ENCODE results near the gene ZNHIT1. TPM values are rescaled to one million over a fixed set of nuclear protein-coding genes. Genes with fewer than 3 reads are reported as not detected.

ZNHIT1 gene
- total RNA-seq, 1 experiment from 2014 or later, result 106 TPM

DNA sequence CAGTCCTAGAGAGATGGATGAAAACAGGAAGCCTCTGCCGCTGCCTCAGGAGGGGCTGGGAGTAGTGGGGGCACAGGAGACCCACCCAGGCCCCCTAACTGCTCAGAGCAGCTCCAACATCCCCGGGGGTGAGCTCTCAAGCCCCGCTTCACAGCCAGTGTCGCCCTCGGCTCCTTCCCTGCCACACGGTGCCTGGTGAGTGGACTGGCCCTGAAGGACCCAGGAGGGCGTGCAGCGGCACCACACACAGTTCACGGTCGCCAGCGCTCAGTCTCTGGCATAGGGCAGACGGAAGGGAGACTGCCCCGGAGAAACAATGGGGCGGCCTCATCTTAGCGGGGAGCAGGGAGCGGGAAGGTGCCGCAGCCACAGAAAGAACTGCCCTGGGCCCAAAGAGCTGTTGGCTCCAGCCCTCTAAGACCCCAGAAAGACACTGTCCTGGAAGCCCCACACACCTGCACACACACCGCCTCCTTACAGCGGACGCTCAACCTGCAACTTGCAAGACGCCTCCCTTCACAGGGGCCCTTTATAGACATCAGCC, 18.4 kb downstream of the ZNHIT1 start:
- DNase-seq (ENCODE audit: low read depth), result no peak

DNA sequence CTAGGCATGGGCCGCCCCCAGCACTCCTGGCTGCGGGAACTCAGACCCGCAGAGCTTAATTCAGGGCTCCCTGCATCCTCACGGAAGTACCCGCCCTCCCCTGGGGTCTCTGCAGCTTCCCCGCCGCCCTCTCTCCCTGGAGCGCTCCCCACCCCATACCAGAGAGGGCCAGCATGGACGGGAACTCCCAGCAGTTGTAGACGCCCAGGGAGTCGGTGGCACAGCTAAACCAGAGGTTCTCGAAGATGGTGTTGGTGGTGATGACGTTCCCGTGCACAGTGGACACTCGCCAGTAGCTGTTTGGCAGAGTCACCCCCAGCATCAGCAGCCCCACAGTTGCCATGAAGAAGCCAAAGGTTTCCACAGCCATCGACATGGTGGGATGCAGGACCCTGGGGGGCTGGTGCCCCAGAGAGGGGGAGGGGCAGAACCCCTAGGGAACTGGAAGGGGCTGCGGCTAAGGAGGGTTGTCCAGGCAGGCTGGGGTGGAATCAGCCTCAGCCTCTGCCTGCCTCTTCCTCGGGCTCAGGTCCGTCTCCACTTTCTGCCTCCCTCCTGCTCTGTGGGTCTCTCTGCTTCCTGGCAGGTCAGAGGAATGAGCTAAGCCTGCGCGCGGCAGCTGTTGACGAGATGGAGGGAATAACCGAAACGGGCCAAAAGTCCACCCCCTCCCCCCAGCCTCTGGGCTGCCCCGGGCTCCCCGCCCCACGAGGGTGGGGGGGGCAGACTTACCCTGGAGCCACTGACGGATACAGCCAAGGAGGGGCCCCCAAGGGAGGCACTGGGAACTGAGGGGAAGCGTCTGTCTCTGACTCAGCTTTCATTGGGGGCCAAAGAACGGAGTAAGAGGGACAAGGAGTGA, 19.5 kb downstream of the ZNHIT1 start, which contains the start of gene CLDN15:
TSS of gene CLDN15 (minus strand) at position 597 of the 862 bp plus-strand sequence. CDS start at position 376, 221 bp downstream.
- in situ Hi-C loops (cut with HindIII; ENCODE audit: low pct_unique_long_range_greater_than_20kb, low sequenced_read_pairs), result no loop called here
- no peak for DNase-seq (ENCODE audit: low read depth)

More for the DNA sequence above, 18.4 kb downstream of the ZNHIT1 start:
- in situ Hi-C loops (cut with HindIII; ENCODE audit: low pct_unique_long_range_greater_than_20kb, low sequenced_read_pairs), result no loop called here

DNA sequence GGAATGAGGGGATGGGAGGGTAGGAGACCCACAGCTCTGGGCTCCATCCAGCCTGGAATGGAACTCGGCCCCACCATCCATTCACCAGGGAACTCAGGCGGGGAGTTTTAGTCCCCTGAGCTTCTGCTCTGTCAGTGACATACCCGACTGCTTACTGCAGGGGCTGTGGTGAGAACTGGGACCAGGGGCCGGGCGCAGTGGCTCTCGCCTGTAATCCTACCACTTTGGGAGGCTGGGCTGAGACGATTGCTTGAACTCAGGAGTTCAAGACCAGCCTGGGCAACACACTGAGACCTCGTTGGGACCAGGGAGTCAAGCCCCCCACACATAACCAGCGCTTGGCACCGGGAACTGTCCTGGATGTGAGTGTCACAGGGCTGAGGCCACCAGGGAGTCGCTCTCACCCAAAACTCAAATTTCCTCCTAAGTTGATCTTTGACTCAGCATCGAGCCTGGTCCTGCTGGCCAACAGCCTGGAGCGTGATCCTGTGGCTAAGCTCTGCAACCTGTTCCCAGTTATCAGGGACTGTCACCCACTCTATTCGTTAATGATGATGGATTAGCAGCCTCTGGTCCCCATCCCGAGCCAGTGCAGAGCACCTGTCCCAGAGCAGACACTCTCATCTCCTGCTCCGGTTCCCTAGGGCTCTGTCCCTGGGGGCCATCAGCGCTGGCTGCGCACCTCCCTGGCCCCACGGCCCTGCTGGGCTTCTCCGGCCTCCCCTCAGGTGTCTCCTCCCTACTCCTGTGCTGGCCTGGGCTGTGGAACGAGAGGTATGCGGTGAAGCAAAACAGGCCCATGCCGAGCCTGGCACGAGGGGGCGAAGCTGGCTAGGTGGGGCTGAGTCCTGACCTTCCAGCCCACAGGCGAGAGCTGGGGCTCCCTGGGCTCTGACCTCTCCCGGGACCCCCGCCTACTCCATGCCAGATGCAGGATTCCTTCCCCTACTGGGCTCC, 20.5 kb downstream of the ZNHIT1 start:
- no peak for DNase-seq (ENCODE audit: low read depth)
- in situ Hi-C loops (cut with HindIII; ENCODE audit: low pct_unique_long_range_greater_than_20kb, low sequenced_read_pairs), result no loop called here

DNA sequence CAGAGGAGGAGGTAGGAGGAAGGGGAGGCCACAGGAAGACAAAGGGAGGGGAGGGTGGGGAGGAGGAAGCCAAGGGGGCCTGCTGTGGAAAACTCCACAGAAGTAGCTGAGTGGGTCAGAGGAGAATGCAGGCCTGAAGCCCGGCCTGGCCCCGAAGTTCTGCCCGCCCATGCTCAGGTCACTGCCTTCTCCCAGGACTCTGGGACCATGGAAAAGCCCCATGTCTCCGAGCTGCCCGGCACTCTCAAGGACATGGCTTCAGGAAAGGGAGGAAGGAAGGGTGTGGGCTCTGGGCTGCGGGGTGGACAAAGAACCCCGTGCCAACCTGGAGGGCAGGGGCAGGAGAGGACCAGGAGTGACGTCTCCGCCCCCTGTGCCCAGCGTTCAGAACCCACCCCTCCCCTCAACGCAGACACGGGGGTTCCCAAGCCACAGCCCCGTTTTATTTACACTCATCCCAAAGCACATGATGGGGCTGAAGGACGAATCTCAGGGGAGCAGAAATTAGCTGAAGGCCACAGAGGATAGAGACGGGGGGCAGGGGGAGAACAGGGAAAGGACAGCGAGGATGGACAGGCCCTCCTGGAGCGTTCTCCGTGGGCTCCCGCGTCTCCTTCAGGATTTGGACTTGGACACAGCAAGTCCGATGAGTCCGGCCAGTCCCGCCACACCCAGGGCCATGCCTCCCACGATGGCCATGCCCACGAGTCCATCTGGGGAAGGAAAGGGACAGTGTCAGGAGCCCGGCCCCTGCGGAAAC, 21.4 kb downstream of the ZNHIT1 start:
- in situ Hi-C loops (cut with HindIII; ENCODE audit: low pct_unique_long_range_greater_than_20kb, low sequenced_read_pairs), result no loop called here
- no peak for DNase-seq (ENCODE audit: low read depth)

DNA sequence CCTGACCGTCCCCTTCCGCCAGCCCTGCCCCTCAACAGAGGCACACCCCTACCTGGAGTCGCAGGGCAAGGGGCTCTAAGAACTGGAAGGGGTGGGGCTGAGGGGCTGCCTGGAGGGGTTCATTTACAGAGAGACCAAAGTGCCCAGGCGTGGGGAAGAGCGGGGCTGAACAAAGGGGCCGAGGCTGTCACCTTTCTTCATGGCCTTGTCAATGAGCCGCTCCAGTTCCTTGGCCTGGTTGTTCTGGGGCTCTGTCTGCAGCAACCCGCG, 21.9 kb downstream of the ZNHIT1 start:
- in situ Hi-C loops (cut with HindIII; ENCODE audit: low pct_unique_long_range_greater_than_20kb, low sequenced_read_pairs), result no loop called here
- no peak for DNase-seq (ENCODE audit: low read depth)

DNA sequence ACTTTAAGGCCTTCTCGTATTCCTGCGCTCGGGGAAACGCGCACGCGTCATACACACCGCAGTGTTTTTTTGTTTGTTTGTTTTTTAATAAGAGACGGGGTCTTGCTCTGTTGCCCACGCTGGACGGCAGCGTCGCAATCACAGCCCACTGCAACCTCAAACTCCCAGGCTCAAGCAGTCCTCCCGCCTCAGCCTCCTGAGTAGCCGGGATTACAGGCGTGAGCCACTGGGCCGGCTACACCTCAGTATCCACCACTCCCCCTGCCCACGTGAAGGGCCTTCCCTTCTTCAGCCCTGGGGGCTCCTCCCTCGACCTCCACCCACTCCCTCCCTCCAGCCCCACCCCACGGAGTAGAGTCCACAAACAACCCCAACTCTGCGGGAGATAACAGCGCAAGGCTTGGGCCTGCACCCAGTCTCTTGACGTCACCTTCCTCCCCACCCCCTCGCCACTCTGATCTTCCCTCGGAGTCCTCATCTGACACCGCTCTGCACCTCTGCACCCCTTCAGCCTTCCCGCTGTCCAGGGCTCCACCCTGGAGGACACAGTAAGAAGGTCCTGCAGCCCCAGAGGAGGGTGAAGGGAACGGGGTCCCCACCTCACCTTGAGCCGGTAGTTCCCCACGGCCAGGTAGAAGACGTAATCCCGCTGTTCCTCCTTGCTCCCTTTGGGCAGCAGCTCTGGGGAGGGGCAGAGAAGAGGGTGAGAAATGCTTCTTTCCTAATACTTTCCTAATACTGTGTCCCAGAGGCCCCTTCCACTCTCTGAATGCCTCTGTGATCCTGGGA, 22.5 kb downstream of the ZNHIT1 start:
- DNase-seq (ENCODE audit: low read depth), result no peak
- in situ Hi-C loops (cut with HindIII; ENCODE audit: low pct_unique_long_range_greater_than_20kb, low sequenced_read_pairs), result no loop called here

DNA sequence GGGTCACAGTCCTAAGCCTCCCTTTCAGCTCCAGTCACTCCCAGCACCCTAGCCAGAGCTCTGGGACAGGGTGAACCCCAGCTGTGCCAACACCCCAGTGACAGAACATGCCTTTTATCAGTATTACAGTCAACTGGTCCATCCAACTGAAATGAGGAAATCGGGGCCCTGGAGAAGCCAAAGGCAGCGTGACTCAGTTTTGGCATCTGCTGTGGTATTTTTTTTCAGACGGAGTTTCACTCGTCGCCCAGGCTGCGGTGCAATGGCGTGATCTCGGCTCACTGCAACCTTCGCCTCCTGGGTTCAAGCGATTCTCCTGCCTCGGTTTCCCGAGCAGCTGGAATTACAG, 23.0 kb downstream of the ZNHIT1 start:
- in situ Hi-C loops (cut with HindIII; ENCODE audit: low pct_unique_long_range_greater_than_20kb, low sequenced_read_pairs), result no loop called here
- no peak for DNase-seq (ENCODE audit: low read depth)

DNA sequence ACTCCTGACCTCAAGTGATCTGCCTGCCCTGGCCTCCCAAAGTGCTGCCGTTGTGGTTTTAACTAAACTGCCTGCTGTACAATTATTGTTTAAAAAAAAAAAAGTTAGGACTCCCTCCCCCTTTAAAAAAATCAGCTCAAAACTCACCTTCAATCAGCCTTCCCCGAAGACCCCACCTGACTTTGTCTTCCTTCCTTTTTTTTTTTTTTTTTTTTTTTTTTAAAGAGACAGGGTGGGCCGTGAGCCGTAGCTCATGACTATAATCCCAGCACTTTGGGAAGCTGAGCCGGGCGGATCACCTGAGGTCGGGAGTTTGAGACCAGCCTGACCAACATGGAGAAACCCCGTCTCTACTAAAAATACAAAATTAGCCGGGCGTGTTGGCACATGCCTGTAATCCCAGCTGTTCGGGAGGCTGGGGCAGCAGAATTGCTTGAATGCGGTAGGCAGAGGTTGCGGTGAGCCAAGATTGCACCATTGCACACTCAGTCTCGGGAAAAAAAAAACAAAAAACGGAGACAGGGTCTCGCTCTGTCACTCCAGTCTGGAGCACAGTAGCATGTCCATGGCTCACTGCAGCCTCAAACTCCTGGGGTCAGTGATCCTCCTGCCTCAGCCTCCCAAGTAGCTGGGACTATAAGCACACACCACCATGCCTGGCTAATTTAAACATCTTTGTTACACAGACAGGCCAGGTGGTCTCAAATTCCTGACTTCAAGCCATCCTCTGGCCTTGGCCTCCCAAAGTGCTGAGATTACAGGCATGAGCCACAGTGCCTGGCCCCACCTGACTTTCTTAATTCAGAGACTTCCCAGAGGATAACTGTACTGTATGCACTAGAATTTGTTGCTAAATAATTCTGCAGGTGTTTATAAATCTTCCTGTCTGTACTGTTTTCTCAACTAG, 23.7 kb downstream of the ZNHIT1 start:
- no peak for DNase-seq (ENCODE audit: low read depth)
- in situ Hi-C loops (cut with HindIII; ENCODE audit: low pct_unique_long_range_greater_than_20kb, low sequenced_read_pairs), result no loop called here

DNA sequence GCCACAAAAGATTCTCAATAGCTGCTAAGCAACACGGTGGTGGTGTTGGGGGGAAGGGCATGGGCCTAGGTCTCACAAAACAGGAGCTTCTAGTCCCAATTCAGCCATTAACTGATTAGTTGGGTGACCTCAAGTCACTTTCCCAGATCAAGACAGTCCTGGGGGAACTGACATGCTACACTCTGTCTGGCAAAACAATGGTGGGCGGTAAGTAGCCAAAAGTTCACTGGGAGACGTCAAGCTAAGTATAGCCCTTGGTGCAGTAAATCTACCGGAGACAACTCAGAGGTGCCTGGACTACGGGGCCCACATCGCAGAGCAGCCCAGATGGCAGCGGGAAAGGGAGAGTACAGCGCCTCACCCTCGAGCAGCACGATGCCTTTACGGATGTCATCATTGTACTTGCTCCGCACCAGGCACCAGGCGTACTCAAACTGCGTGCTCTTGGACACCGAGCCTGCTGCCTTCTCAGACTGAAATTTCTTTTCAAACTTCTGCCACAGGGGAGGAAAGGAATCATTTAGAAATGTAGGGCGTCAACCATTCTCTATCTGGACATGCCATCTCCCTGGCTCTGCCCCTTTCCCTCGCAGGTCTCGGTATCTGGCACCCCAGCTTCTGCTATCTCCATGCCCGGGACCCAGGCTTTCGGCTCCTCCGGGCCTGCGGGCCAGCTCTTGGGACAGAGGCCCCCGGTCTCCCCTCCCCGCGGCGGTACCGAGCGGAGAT, 25.8 kb downstream of the ZNHIT1 start:
- no peak for DNase-seq (ENCODE audit: low read depth)
- in situ Hi-C loops (cut with HindIII; ENCODE audit: low pct_unique_long_range_greater_than_20kb, low sequenced_read_pairs), result no loop called here

DNA sequence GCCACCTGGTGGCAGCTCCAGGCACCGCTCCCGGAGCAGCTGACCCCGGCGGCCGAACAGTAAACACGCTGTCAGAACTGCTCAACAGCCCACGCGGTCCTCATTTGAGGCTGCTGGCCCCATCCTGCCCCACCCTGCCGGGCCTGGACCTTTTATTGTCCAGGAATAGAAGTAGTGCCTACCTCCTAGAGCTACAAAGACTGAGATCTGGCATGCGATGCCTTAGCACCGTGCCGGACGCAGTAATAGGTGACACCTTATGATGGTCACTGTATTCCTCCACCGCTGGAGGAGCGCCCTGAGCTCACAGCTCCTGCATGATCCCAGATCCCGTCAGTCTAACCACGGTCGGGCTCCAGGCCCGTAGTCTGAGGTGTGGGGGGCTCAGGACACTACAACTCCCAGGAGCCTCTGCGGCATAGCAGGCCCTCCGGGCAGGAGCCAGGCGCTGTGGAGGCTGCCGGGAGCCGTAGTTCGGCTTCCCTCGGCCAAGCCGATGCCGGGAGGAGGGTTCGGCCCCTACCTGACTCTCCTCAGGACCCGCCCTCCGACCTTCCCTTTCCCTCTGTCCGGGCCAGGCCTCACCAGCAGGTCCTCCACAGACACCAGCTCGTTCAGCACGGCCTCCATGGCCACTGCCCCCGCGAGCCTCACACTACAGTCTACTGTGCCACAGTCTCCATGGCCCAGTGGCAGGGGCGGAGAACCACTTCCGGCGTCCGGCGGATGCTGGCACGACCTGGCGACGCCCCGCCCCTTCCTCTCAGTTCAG, 26.6 kb downstream of the ZNHIT1 start, which contains the start of gene FIS1:
TSS of gene FIS1 (minus strand) at position 707 of the 772 bp plus-strand sequence. CDS start at position 630, 77 bp downstream.
- in situ Hi-C loops (cut with HindIII; ENCODE audit: low pct_unique_long_range_greater_than_20kb, low sequenced_read_pairs), result no loop called here
- peak; percentile 92 for DNase-seq (ENCODE audit: low read depth)

DNA sequence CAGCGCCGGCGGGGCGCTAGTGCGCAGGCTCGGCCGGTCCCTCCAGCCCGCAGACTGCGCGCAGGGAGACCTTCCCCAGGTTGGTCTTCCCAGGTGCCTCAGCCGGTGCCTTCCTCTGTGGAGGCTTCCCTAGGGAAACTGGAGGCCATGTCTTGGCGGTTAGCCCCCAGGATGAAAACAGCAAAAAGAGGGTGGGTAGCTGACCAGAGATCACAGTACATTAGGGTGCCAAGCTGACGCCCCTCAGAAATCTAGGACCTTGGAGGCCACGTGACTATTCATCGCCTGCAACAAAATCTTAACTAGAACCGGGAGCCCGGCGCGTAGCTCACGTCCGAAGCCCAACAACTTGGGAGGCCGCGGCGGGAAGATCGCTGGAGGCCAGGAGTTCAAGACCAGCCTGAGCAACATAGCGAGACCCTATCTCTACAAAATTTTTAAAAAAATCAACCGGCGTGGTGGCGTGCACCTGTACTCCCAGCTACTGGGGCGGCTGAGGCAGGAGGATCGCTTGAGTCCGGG, 27.2 kb downstream of the ZNHIT1 start:
- in situ Hi-C loops (cut with HindIII; ENCODE audit: low pct_unique_long_range_greater_than_20kb, low sequenced_read_pairs), result no loop called here
- no peak for DNase-seq (ENCODE audit: low read depth)

DNA sequence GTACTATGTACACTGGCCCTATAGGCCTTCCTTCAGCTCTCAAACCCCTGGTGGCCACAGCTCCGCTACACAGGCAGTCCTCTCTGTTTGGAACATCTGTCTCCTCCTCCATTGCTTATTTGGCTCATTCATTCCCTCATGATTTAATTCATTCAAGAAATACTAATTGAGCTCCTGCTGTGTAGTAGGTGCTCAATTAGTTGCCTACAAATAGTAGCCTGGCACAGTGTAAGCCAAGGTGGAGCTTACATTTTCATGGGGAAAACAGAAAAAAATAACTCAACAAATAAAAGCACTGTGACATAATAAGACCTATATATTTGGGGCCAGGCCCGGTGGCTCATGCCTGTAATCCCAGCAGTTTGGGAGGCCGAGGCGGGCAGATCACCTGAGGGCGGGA, 30.3 kb downstream of the ZNHIT1 start:
- DNase-seq (ENCODE audit: low read depth), result no peak
- in situ Hi-C loops (cut with HindIII; ENCODE audit: low pct_unique_long_range_greater_than_20kb, low sequenced_read_pairs), result no loop called here

DNA sequence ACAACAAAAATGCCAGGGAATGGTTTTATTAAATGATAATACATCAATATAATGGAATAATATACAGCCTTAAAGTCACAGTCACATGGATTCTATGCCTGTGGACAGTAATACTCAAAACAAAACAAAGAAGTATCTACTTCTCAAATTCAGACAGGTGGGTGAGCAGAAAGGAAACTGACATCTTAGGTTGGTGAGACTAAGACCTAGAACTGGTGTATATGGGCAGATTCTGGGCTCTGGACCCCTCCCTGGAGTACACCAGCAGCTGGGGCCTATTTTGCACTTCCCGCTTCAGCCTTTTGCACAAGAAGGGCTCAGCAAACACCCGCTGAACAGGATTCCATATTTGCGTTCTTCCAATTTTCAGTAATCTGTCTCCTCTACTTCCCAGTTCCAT, 32.4 kb downstream of the ZNHIT1 start:
- in situ Hi-C loops (cut with HindIII; ENCODE audit: low pct_unique_long_range_greater_than_20kb, low sequenced_read_pairs), result no loop called here
- no peak for DNase-seq (ENCODE audit: low read depth)

DNA sequence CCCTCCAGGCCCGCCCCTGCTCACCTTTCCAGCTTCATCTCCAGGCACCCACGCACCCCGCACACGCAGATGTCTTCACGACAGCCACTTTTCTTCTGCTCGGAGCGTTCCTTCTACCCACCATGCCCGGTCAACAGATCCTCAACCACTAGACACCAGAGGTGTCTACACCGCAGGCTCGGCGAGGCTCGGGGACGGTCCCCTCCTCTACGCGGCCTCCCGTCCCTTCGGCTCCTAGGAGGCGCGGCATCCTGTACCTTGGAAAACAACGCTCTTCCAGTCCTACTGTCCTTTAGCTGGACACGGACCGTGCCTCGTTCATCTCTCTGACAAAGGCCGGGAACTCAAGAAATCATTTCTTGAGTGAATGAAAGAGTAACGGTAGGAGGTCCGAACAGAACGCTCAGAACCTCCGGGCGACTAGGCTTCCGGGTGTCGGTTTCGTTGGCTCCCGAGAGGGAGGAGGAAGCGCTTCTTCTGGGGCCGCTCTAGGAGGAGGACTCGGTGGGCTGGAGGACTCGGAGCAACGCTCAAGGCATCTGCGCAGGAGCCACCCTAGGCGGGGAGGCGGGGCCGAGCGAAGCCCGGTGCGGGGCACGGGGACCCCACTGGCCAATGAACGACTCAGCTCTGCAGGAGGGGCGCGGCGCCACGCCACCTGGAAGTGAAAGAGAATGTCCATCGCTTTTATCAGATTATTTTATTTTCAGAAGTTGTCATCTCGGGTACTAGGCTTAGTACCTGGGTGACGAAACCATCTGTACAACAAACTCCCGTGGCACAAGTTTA, 34.1 kb downstream of the ZNHIT1 start:
- DNase-seq (ENCODE audit: low read depth), result peak; percentile 97
- in situ Hi-C loops (cut with HindIII; ENCODE audit: low pct_unique_long_range_greater_than_20kb, low sequenced_read_pairs), result no loop called here

Data from Caki2 (cell line).